MM.1S (cell line): ENCODE measurements around the gene HGFAC.

Source experiments
- EZH2 ChIP-seq: fragments of 300-600 bp; sonication (generic); optimal IDR thresholded peaks from 2 replicates; pipeline ENCODE3; 2017; ENCODE audit warnings: low read depth, mild to moderate bottlenecking, antibody characterized with exemption, low read length, mixed read lengths
- TF ChIP-seq, protein P1 (sequence below): fragments of 300-600 bp; sonication (generic); IDR thresholded peaks from 2 replicates; pipeline ENCODE4 v1.5.1; 2016; ENCODE audit warnings: antibody characterized with exemption, low read length, mixed read lengths

DNA sequence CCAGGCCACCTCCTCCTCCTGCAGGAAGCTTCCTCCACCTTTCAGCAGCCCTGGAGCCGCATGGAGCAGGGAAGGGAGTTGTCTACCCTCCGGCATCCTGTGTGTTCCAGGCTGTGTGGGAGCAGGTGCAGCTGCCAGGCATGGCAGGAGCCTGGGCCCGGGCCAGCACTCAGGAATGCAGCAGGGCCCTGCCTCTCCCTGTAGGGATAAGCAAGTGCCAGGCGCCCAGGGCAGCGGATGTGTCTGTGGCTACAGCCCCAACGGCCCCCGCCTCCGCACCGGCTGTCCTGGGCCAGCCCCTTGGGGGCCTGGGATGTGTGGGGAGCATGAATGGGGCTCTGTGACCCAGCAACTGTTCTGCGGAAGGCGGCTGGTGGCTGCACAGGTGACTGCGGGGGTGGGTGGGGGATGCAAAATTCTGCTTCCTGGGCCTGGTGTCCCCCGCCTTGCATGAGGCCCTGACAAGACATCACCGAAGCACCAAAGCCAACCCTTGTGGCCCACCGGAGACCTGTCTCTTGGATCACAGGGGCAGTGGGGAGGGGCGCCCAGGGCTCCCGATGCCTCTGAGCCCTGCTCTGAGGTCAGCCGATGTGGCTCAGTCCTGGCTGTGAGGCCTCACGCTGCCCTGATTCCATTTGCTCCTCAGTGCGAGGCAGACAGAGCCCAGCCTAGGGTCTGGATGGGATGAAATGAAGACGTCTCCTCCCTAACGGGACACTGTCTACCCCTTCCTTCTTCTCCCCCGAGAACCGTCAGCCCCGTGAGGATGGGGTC, 19.9 kb downstream of the HGFAC start:
- TF ChIP-seq, protein P1, sequence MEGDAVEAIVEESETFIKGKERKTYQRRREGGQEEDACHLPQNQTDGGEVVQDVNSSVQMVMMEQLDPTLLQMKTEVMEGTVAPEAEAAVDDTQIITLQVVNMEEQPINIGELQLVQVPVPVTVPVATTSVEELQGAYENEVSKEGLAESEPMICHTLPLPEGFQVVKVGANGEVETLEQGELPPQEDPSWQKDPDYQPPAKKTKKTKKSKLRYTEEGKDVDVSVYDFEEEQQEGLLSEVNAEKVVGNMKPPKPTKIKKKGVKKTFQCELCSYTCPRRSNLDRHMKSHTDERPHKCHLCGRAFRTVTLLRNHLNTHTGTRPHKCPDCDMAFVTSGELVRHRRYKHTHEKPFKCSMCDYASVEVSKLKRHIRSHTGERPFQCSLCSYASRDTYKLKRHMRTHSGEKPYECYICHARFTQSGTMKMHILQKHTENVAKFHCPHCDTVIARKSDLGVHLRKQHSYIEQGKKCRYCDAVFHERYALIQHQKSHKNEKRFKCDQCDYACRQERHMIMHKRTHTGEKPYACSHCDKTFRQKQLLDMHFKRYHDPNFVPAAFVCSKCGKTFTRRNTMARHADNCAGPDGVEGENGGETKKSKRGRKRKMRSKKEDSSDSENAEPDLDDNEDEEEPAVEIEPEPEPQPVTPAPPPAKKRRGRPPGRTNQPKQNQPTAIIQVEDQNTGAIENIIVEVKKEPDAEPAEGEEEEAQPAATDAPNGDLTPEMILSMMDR = no peak
- no peak for TF ChIP-seq EZH2
